ENCODE data around the gene MTHFD2. TPM values are rescaled to one million over a fixed set of nuclear protein-coding genes. Genes with fewer than 3 reads are reported as not detected.

MTHFD2 gene
- total RNA-seq, 1 donor: 268 TPM

GRCh38 chr2:74242354-74243071, 44.1 kb downstream of the MTHFD2 start:
- no peak overlapping the region for H3K27ac ChIP-seq (ENCODE audit: low read depth, low read length)
- H3K79me2 ChIP-seq (ENCODE audit: insufficient read depth, low read length): no peaks in the 10 kb centered on the region
- no peak overlapping the region for H2AFZ ChIP-seq (ENCODE audit: low read length)
- H4K20me1 ChIP-seq (ENCODE audit: insufficient read depth, low read length): no peaks in the 10 kb centered on the region
- H3K4me2 ChIP-seq (ENCODE audit: insufficient read depth, low read length): no peak overlapping the region
- no peaks in the 10 kb centered on the region for H3K36me3 ChIP-seq (ENCODE audit: insufficient read depth, low read length)
- DNase-seq (ENCODE audit: insufficient read length, low spot score, missing footprints): no peak
- TF ChIP-seq CTCF (IDR thresholded peaks at IDR 0.05; ENCODE audit: extremely low read depth, low read depth, low read length): no peak
- H3K9me3 ChIP-seq (ENCODE audit: low read depth, low read length): peaks cover 5% of the 10 kb centered on the region
- H3K4me1 ChIP-seq (ENCODE audit: insufficient read depth, low read length): no peaks in the 10 kb centered on the region
- no peaks in the 10 kb centered on the region for H3K27me3 ChIP-seq (ENCODE audit: insufficient read depth, low read length)
- no peak overlapping the region for H3K4me3 ChIP-seq (ENCODE audit: insufficient read depth, low read length)

- no peak for DNase-seq (ENCODE audit: insufficient read length, low spot score, missing footprints)
- peaks cover 2% of the 10 kb centered on the region for H3K9me3 ChIP-seq (ENCODE audit: low read depth, low read length)
- TF ChIP-seq CTCF (IDR thresholded peaks at IDR 0.05; ENCODE audit: extremely low read depth, low read depth, low read length): no peak
Measured at GRCh38 chr2:74244286-74244685, 45.9 kb downstream of the MTHFD2 start.

GRCh38 chr2:74246496-74247195, 48.2 kb downstream of the MTHFD2 start:
- Histone ChIP-seq H3K4me2 (ENCODE audit: insufficient read depth, low read length) (no peak overlapping the region), H2AFZ (ENCODE audit: low read length) (no peak overlapping the region), H3K4me3 (ENCODE audit: insufficient read depth, low read length) (no peak overlapping the region), H3K79me2 (ENCODE audit: insufficient read depth, low read length) (no peaks in the 10 kb centered on the region), H3K27ac (ENCODE audit: low read depth, low read length) (no peak overlapping the region), H3K4me1 (ENCODE audit: insufficient read depth, low read length) (no peaks in the 10 kb centered on the region), H4K20me1 (ENCODE audit: insufficient read depth, low read length) (no peaks in the 10 kb centered on the region), H3K9me3 (ENCODE audit: low read depth, low read length) (no peaks in the 10 kb centered on the region), H3K36me3 (ENCODE audit: insufficient read depth, low read length) (no peaks in the 10 kb centered on the region), H3K27me3 (ENCODE audit: insufficient read depth, low read length) (no peaks in the 10 kb centered on the region)
- TF ChIP-seq CTCF (IDR thresholded peaks at IDR 0.05; ENCODE audit: extremely low read depth, low read depth, low read length): no peak
- DNase-seq (ENCODE audit: insufficient read length, low spot score, missing footprints): peak; percentile 23

More at GRCh38 chr2:74244286-74244685, 45.9 kb downstream of the MTHFD2 start:
- H4K20me1 ChIP-seq (ENCODE audit: insufficient read depth, low read length): no peaks in the 10 kb centered on the region
- no peaks in the 10 kb centered on the region for H3K27me3 ChIP-seq (ENCODE audit: insufficient read depth, low read length)
- H2AFZ ChIP-seq (ENCODE audit: low read length): no peak overlapping the region
- no peak overlapping the region for H3K4me2 ChIP-seq (ENCODE audit: insufficient read depth, low read length)
- no peak overlapping the region for H3K4me3 ChIP-seq (ENCODE audit: insufficient read depth, low read length)
- H3K79me2 ChIP-seq (ENCODE audit: insufficient read depth, low read length): no peaks in the 10 kb centered on the region
- no peak overlapping the region for H3K27ac ChIP-seq (ENCODE audit: low read depth, low read length)
- H3K4me1 ChIP-seq (ENCODE audit: insufficient read depth, low read length): no peaks in the 10 kb centered on the region
- no peaks in the 10 kb centered on the region for H3K36me3 ChIP-seq (ENCODE audit: insufficient read depth, low read length)

GRCh38 chr2:74249406-74250122, 51.1 kb downstream of the MTHFD2 start:
- H3K27me3 ChIP-seq (ENCODE audit: insufficient read depth, low read length): no peaks in the 10 kb centered on the region
- H3K9me3 ChIP-seq (ENCODE audit: low read depth, low read length): no peaks in the 10 kb centered on the region
- no peak overlapping the region for H3K4me3 ChIP-seq (ENCODE audit: insufficient read depth, low read length)
- no peaks in the 10 kb centered on the region for H4K20me1 ChIP-seq (ENCODE audit: insufficient read depth, low read length)
- H2AFZ ChIP-seq (ENCODE audit: low read length): no peak overlapping the region
- H3K27ac ChIP-seq (ENCODE audit: low read depth, low read length): no peak overlapping the region
- no peak overlapping the region for H3K4me2 ChIP-seq (ENCODE audit: insufficient read depth, low read length)
- DNase-seq (ENCODE audit: insufficient read length, low spot score, missing footprints): peak; percentile 73
- no peaks in the 10 kb centered on the region for H3K36me3 ChIP-seq (ENCODE audit: insufficient read depth, low read length)
- no peak for TF ChIP-seq CTCF (IDR thresholded peaks at IDR 0.05; ENCODE audit: extremely low read depth, low read depth, low read length)
- peaks cover 3% of the 10 kb centered on the region for H3K4me1 ChIP-seq (ENCODE audit: insufficient read depth, low read length)
- no peaks in the 10 kb centered on the region for H3K79me2 ChIP-seq (ENCODE audit: insufficient read depth, low read length)

Data from osteoblast (primary cell).